ENCODE data around the gene RNF150.

The RNF150 gene

DNA sequence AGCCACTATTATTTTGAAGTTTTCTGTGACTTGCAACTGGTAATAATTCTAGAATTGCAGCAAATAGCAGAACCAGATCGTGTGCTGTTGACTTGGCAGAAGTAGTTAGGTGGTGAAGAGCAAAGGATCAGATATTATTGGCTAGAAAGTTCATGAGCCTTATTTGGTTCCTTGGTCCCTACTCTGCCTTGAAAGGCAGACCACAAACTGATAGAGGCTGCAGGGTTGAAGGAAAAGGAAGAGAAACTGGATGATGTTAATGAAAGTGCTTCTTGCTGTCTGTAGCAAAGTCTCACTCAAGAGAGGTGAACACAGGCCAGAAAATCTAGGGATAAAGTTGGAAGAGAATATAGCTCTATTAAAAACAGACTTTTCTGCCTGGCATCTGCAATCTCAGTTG lies 41.2 kb upstream of the RNF150 start:
- TF ChIP-seq ZNF416 (tag by site-specific recombination; IDR thresholded peaks at IDR 0.05) (no peak), ZNF148 (tag by site-specific recombination; IDR thresholded peaks at IDR 0.05; ENCODE audit: borderline replicate concordance) (no peak), ZNF548 (tag by site-specific recombination; IDR thresholded peaks at IDR 0.05) (no peak), ZIC2 (tag by site-specific recombination; IDR thresholded peaks at IDR 0.05) (no peak), EGR2 (tag by site-specific recombination; IDR thresholded peaks at IDR 0.05; ENCODE audit: low read depth) (no peak), BCL11A (tag by site-specific recombination; IDR thresholded peaks at IDR 0.05; ENCODE audit: low read depth) (no peak), YY2 (tag by site-specific recombination; IDR thresholded peaks at IDR 0.05) (no peak), ZNF324 (tag by site-specific recombination; IDR thresholded peaks at IDR 0.05) (no peak), ZNF2 (tag by site-specific recombination; IDR thresholded peaks at IDR 0.05) (no peak), ZNF830 (tag by site-specific recombination; IDR thresholded peaks at IDR 0.05; ENCODE audit: low read depth) (no peak), ZNF121 (tag by site-specific recombination; IDR thresholded peaks at IDR 0.05) (no peak), MZF1 (tag by site-specific recombination; IDR thresholded peaks at IDR 0.05; ENCODE audit: borderline replicate concordance) (no peak), GFI1B (tag by site-specific recombination; IDR thresholded peaks at IDR 0.05) (no peak), ZNF768 (tag by site-specific recombination; IDR thresholded peaks at IDR 0.05) (no peak), ZNF140 (tag by site-specific recombination; IDR thresholded peaks at IDR 0.05) (no peak), ZBTB10 (tag by site-specific recombination; IDR thresholded peaks at IDR 0.05) (no peak), ZNF184 (tag by site-specific recombination; IDR thresholded peaks at IDR 0.05) (no peak), ZNF792 (tag by site-specific recombination; IDR thresholded peaks at IDR 0.05) (no peak), SP3 (tag by site-specific recombination; IDR thresholded peaks at IDR 0.05) (no peak)
- TF ChIP-seq, protein P1, sequence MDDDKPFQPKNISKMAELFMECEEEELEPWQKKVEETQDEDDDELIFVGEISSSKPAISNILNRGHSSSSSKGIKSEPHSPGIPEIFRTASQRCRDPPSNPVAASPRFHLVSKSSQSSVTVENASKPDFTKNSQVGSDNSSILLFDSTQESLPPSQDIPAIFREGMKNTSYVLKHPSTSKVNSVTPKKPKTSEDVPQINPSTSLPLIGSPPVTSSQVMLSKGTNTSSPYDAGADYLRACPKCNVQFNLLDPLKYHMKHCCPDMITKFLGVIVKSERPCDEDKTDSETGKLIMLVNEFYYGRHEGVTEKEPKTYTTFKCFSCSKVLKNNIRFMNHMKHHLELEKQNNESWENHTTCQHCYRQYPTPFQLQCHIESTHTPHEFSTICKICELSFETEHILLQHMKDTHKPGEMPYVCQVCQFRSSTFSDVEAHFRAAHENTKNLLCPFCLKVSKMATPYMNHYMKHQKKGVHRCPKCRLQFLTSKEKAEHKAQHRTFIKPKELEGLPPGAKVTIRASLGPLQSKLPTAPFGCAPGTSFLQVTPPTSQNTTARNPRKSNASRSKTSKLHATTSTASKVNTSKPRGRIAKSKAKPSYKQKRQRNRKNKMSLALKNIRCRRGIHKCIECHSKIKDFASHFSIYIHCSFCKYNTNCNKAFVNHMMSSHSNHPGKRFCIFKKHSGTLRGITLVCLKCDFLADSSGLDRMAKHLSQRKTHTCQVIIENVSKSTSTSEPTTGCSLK (tag by site-specific recombination; IDR thresholded peaks at IDR 0.05), result no peak
- H3K36me3 ChIP-seq (ENCODE audit: control insufficient read depth in 2 of 2, insufficient read depth in 1 of 2, low read length in 2 of 2), result no peaks in the 10 kb centered on the region
- H3K9me3 ChIP-seq (ENCODE audit: control insufficient read depth, insufficient read depth, low read depth, low read length), result no peaks in the 10 kb centered on the region
- no peak overlapping the region for H3K4me3 ChIP-seq (ENCODE audit: low read depth, low read length)
- H3K27ac ChIP-seq (ENCODE audit: extremely low read depth, low read depth, low read length), result no peak overlapping the region
- CTCF ChIA-PET, result interaction anchor here (0.7 kb wide), 1 partner anchor 21 kb away, joined by 3 read pairs; no protein-coding TSS in a partner anchor
- no peaks in the 10 kb centered on the region for H3K4me1 ChIP-seq (ENCODE audit: control insufficient read depth, insufficient read depth, low read length)
- POLR2A ChIA-PET, result no interaction called here

DNA sequence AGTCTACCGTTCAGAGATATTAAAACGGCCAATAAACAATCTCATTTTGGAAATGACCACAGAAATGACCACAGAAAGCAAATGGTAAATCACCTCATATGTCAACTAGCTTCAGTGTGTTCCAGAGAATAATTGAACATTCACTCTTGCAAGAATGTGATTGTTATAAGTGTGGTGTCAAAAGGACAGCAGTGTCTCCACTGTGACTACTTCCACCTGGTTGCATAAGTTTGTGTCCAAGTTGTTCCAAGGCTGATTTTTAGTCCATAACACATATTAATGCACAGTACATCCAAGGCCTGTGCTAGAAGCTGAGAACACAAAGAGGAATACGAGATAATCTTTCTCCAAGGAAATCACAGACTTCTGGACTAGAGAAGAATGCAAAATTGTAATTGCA lies 37.4 kb upstream of the RNF150 start:
- no peaks in the 10 kb centered on the region for H3K36me3 ChIP-seq (ENCODE audit: control insufficient read depth in 2 of 2, insufficient read depth in 1 of 2, low read length in 2 of 2)
- H3K4me3 ChIP-seq (ENCODE audit: low read depth, low read length), result no peak overlapping the region
- no peaks in the 10 kb centered on the region for H3K9me3 ChIP-seq (ENCODE audit: control insufficient read depth, insufficient read depth, low read depth, low read length)
- no peak overlapping the region for H3K27ac ChIP-seq (ENCODE audit: extremely low read depth, low read depth, low read length)
- ChIA-PET CTCF (no interaction called here), POLR2A (no interaction called here)
- H3K4me1 ChIP-seq (ENCODE audit: control insufficient read depth, insufficient read depth, low read length), result no peaks in the 10 kb centered on the region
- no peak for TF ChIP-seq ZNF184 (tag by site-specific recombination; IDR thresholded peaks at IDR 0.05)
- TF ChIP-seq ZNF155 (tag by site-specific recombination; IDR thresholded peaks at IDR 0.05), result no peak
- no peak for TF ChIP-seq BCL6B (tag by site-specific recombination; IDR thresholded peaks at IDR 0.05)
- no peak for TF ChIP-seq ZNF132 (tag by site-specific recombination; IDR thresholded peaks at IDR 0.05; ENCODE audit: borderline replicate concordance)
- TF ChIP-seq KLF7 (tag by site-specific recombination; IDR thresholded peaks at IDR 0.05; ENCODE audit: borderline replicate concordance), result no peak
- no peak for TF ChIP-seq GLIS1 (tag by site-specific recombination; IDR thresholded peaks at IDR 0.05)
- no peak for TF ChIP-seq ZXDB (tag by site-specific recombination; IDR thresholded peaks at IDR 0.05)
- no peak for TF ChIP-seq KLF16 (tag by site-specific recombination; IDR thresholded peaks at IDR 0.05)
- TF ChIP-seq ZNF670 (tag by site-specific recombination; IDR thresholded peaks at IDR 0.05; ENCODE audit: low read depth), result no peak
- no peak for TF ChIP-seq MZF1 (tag by site-specific recombination; IDR thresholded peaks at IDR 0.05; ENCODE audit: borderline replicate concordance)
- TF ChIP-seq ZNF394 (tag by site-specific recombination; IDR thresholded peaks at IDR 0.05; ENCODE audit: borderline replicate concordance), result no peak
- no peak for TF ChIP-seq ZNF311 (tag by site-specific recombination; IDR thresholded peaks at IDR 0.05; ENCODE audit: borderline replicate concordance)
